ENCODE results near the gene ZNF616. TPM values are rescaled to one million over a fixed set of nuclear protein-coding genes. Genes with fewer than 3 reads are reported as not detected.
A peak's percentile ranks its signal among the peaks of the same experiment; 100 is the strongest.

The ZNF616 gene
- total and polyA plus RNA-seq, 2 of the 8 experiments (the other 6 are each of a cell fraction or from before 2014, with no cell fraction given) = 5.7 to 40.5 TPM

GRCh38 chr19:52155596-52156359 is 16.0 kb upstream of the ZNF616 start:
- Histone ChIP-seq H3K36me3 (ENCODE audit: control insufficient read depth in 2 of 4, insufficient read depth in 4 of 4, low read length in 3 of 4) (peaks cover 8 to 84% (median 37%) of the 10 kb centered on the region in 4 experiments), H2AK5ac (ENCODE audit: low read depth, low read length) (no peak overlapping the region), H2BK15ac (ENCODE audit: low read length) (no peak overlapping the region), H3K9me3 (ENCODE audit: insufficient read depth in 2 of 2, low read depth in 1 of 2, low read length in 1 of 2) (peaks cover 63 to 78% of the 10 kb centered on the region in 2 experiments), H3K27me3 (replicated peaks in 1 of 4; ENCODE audit: control insufficient read depth in 3 of 4, extremely low read depth in 1 of 4, insufficient read depth in 3 of 4, low read length in 3 of 4) (no peaks in the 10 kb centered on the region), H3K4ac (replicated peaks; ENCODE audit: insufficient read length, low read depth, low read length) (no peak overlapping the region), H3K4me1 (replicated peaks in 1 of 4; ENCODE audit: control insufficient read depth in 3 of 4, insufficient read depth in 4 of 4, low read length in 3 of 4) (no peaks in the 10 kb centered on the region), H4K8ac (ENCODE audit: extremely low read depth, insufficient read depth, low read length) (no peak overlapping the region; the same call in 1 of the 2 replicates), H3K4me3 (ENCODE audit: extremely low read depth in 1 of 4, insufficient read depth in 2 of 4, low read depth in 3 of 4, low read length in 4 of 4) (no peak overlapping the region), H2BK12ac (ENCODE audit: low read depth, low read length) (no peak overlapping the region), H3K23me2 (ENCODE audit: low read depth, low read length) (no peaks in the 10 kb centered on the region), H3K56ac (replicated peaks; ENCODE audit: insufficient read length, low read depth, low read length) (no peak overlapping the region), H3K27ac (ENCODE audit: low read depth, low read length) (no peak overlapping the region), H2BK120ac (replicated peaks; ENCODE audit: low read depth, low read length) (no peak overlapping the region), H2BK5ac (ENCODE audit: low read depth, low read length) (no peak overlapping the region), H3K18ac (ENCODE audit: extremely low read depth, low read length) (no peak overlapping the region), H3K9ac (replicated peaks in 1 of 4; ENCODE audit: extremely low read depth in 1 of 4, low read depth in 3 of 4, low read length in 3 of 4) (no peak overlapping the region), H4K20me1 (replicated peaks in 1 of 2; ENCODE audit: control insufficient read depth in 1 of 2, insufficient read depth in 2 of 2, low read length in 2 of 2) (no peaks in the 10 kb centered on the region), H2BK20ac (ENCODE audit: low read length) (no peak overlapping the region), H3K79me1 (ENCODE audit: low read depth, low read length) (no peaks in the 10 kb centered on the region), H4K91ac (replicated peaks; ENCODE audit: insufficient read length, low read length) (no peak overlapping the region), H3K79me2 (ENCODE audit: control insufficient read depth in 1 of 2, insufficient read depth in 2 of 2, low read length in 2 of 2) (no peaks in the 10 kb centered on the region), H2AFZ (ENCODE audit: low read length) (no peak overlapping the region), H3K4me2 (ENCODE audit: insufficient read depth in 1 of 2, low read depth in 2 of 2, low read length in 2 of 2) (no peak overlapping the region), H4K5ac (ENCODE audit: insufficient read length, low read depth, low read length) (no peak overlapping the region), H3K23ac (ENCODE audit: insufficient read length) (no peak overlapping the region), H3K14ac (ENCODE audit: insufficient read length) (no peak overlapping the region)
- DNase-seq (ENCODE audit: low read depth in 1 of 2, low spot score in 2 of 2) (no peak), FAIRE-seq (no peak)
- CTCF ChIA-PET (ENCODE audit: partially characterized antibody) = no interaction called here
- TF ChIP-seq TBP (IDR thresholded peaks at IDR 0.05; ENCODE audit: low read depth, low read length) (no peak), MAFK (IDR thresholded peaks at IDR 0.05; ENCODE audit: low read depth, low read length) (no peak), ZNF274 (IDR thresholded peaks at IDR 0.05; ENCODE audit: borderline replicate concordance, extremely low read depth, low read length) (peak; percentile 91), RNF2 (IDR thresholded peaks at IDR 0.05; ENCODE audit: borderline replicate concordance, low read depth, low read length, missing control alignments, poor library complexity, severe bottlenecking) (no peak), NRF1 (IDR thresholded peaks at IDR 0.05; ENCODE audit: low read depth, low read length) (no peak), SIRT6 (IDR thresholded peaks at IDR 0.05; ENCODE audit: low read length) (no peak), RFX5 (IDR thresholded peaks at IDR 0.05; ENCODE audit: borderline replicate concordance, low read depth, low read length) (no peak), TCF12 (IDR thresholded peaks at IDR 0.05; ENCODE audit: low read depth, low read length) (no peak)
- POLR2A ChIA-PET (ENCODE audit: partially characterized antibody) = no interaction called here
- WGBS, 2 experiments (ENCODE audit: extremely low coverage in 1 of 2, insufficient coverage in 1 of 2, insufficient read length in 1 of 2, insufficient replicate concordance in 2 of 2, low coverage in 1 of 2, low lambda C conversion rate in 2 of 2, missing lambda C conversion rate in 1 of 2) = 94% methylated on average over 15 of the region's 15 CpGs; no CpG with 5 or more reads in 1 of the 2 experiments

Data from H1 (cell line).